SK-N-MC (cell line): ENCODE measurements around the gene HSPA2.

ENCODE experiments used
- DNase-seq: peaks from one replicate; pipeline ENCODE4 v3.0.0-alpha.2; 2011; ENCODE audit warnings: low read depth, low spot score
- H3K27ac ChIP-seq: fragments of 200-600 bp; sonication (generic); 2 replicates; pipeline ENCODE4 v1.5.1; 2016; ENCODE audit warnings: mixed run types
- H3K36me3 ChIP-seq: fragments of 200-600 bp; sonication (generic); 2 replicates; pipeline ENCODE4 v1.6.1; 2017; ENCODE audit warnings: antibody characterized with exemption, low read length, mixed read lengths; ENCODE audit not compliant: insufficient read depth
- H3K4me3 ChIP-seq: fragments of 200-600 bp; sonication (generic); 2 replicates; pipeline ENCODE4 v1.5.1; 2016
- H3K9ac ChIP-seq: fragments of 200-600 bp; sonication (generic); 2 replicates; pipeline ENCODE4 v1.8.0; 2017; ENCODE audit warnings: mixed run types, mixed read lengths; ENCODE audit not compliant: insufficient read length
- H3K9me3 ChIP-seq: fragments of 200-600 bp; sonication (generic); 2 replicates; pipeline ENCODE4 v1.6.1; 2017; ENCODE audit warnings: low read depth, mild to moderate bottlenecking, antibody characterized with exemption, low read length, moderate library complexity, mixed read lengths
- EZH2 ChIP-seq: fragments of 200-600 bp; sonication (generic); IDR thresholded peaks from one replicate; pipeline ENCODE4 v1.6.1; 2017; ENCODE audit warnings: antibody characterized with exemption
- FOXP2 ChIP-seq: optimal IDR thresholded peaks from 2 replicates; pipeline ENCODE3; 2011; ENCODE audit warnings: mild to moderate bottlenecking, moderate library complexity; ENCODE audit not compliant: insufficient read depth; ENCODE audit errors: extremely low read length, control extremely low read depth
- POLR2AphosphoS5 ChIP-seq: IDR thresholded peaks from 2 replicates; pipeline ENCODE4 v1.6.1; 2012; ENCODE audit warnings: mild to moderate bottlenecking, low read depth, low read length, borderline replicate concordance

HSPA2 gene

GRCh38 chr14:64522591-64523355 is 17.8 kb upstream of the HSPA2 start:
- no peak overlapping the region for H3K27ac ChIP-seq
- no peak for DNase-seq
- no peak overlapping the region for H3K9ac ChIP-seq
- no peak overlapping the region for H3K4me3 ChIP-seq
- TF ChIP-seq POLR2AphosphoS5 (no peak), FOXP2 (no peak), EZH2 (no peak)
- no peaks in the 10 kb centered on the region for H3K9me3 ChIP-seq
- peaks cover 20% of the 10 kb centered on the region for H3K36me3 ChIP-seq

- H3K36me3 ChIP-seq: peaks cover 20% of the 10 kb centered on the region
- TF ChIP-seq FOXP2: no peak
- H3K9me3 ChIP-seq: no peaks in the 10 kb centered on the region
- H3K4me3 ChIP-seq: no peak overlapping the region
- no peak overlapping the region for H3K9ac ChIP-seq
- DNase-seq: no peak
- H3K27ac ChIP-seq: no peak overlapping the region
These were observed 15.2 kb upstream of the HSPA2 start for GRCh38 chr14:64525354-64525753.

DNA sequence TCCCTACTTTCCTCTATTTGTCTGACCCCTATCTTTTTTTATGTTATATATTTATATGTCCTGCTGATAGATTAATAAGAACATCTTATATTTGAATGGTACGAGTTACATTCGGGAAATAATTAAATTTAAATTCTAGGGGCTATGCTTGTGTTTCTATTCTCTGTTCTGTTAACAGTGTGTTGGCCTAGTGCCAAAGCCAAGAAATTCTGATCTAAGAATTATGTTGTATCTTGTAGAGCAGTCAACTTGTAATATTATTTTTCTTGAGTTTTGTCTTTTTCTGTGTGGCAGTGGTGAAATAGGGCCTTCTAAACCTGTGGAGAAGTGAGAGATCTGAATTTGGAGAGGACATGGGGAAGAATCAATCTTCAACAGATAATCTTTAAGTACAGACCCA is 9.0 kb upstream of the HSPA2 start:
- no peak overlapping the region for H3K4me3 ChIP-seq
- H3K9ac ChIP-seq: no peak overlapping the region
- no peaks in the 10 kb centered on the region for H3K36me3 ChIP-seq
- TF ChIP-seq POLR2AphosphoS5: no peak
- no peak for TF ChIP-seq FOXP2
- DNase-seq: no peak
- no peak overlapping the region for H3K27ac ChIP-seq
- no peaks in the 10 kb centered on the region for H3K9me3 ChIP-seq

DNA sequence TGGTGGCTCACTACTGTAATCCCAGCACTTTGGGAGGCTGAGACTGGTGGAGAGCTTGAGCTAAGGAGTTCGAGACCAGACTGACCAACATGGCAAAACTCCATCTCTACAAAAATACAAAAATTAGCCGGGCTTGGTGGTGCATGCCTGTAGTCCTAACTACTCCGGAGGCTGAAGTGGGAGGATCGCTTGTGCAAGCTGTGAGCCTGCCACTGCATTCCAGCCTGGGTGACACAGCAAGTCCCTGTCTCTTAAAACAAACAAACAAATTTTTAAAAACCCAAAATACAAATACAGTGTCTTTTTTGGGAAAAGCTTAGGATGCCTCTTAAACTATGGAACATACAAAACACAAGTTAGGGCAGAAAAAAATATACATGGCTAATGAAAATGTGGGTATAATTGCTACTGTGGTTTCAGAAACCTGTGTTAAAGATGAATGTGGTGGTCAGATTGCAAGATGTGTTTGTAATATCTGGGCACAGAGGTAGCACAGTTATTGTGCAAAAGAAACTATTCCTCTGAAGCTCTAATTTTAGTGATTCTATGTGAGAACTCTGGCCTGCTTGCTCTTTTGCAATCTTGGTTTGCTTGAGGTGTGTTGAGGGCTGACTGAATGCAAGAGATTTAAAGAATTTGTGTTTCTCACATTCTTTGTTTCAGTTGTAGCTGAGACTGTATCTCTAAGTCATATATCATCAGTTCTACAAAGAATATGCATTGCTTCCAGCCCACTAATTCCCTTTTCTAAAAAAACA is 3.9 kb upstream of the HSPA2 start:
- no peak overlapping the region for H3K27ac ChIP-seq
- H3K9me3 ChIP-seq: no peaks in the 10 kb centered on the region
- TF ChIP-seq POLR2AphosphoS5: no peak
- TF ChIP-seq EZH2: no peak
- no peak for TF ChIP-seq FOXP2
- no peaks in the 10 kb centered on the region for H3K36me3 ChIP-seq
- DNase-seq: no peak
- H3K9ac ChIP-seq: no peak overlapping the region
- no peak overlapping the region for H3K4me3 ChIP-seq

DNA sequence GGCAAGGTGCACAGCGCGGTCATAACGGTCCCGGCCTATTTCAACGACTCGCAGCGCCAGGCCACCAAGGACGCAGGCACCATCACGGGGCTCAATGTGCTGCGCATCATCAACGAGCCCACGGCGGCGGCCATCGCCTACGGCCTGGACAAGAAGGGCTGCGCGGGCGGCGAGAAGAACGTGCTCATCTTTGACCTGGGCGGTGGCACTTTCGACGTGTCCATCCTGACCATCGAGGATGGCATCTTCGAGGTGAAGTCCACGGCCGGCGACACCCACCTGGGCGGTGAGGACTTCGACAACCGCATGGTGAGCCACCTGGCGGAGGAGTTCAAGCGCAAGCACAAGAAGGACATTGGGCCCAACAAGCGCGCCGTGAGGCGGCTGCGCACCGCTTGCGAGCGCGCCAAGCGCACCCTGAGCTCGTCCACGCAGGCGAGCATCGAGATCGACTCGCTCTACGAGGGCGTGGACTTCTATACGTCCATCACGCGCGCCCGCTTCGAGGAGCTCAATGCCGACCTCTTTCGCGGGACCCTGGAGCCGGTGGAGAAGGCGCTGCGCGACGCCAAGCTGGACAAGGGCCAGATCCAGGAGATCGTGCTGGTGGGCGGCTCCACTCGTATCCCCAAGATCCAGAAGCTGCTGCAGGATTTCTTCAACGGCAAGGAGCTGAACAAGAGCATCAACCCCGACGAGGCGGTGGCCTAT is 875 bp downstream of the HSPA2 start:
- no peak for DNase-seq
- no peaks in the 10 kb centered on the region for H3K36me3 ChIP-seq
- H3K4me3 ChIP-seq: no peak overlapping the region
- H3K9ac ChIP-seq: no peak overlapping the region
- no peak overlapping the region for H3K27ac ChIP-seq
- TF ChIP-seq FOXP2: no peak
- TF ChIP-seq EZH2: no peak
- no peak for TF ChIP-seq POLR2AphosphoS5
- no peaks in the 10 kb centered on the region for H3K9me3 ChIP-seq

- Histone ChIP-seq H3K36me3 (no peaks in the 10 kb centered on the region), H3K9me3 (no peaks in the 10 kb centered on the region), H3K4me3 (no peak overlapping the region), H3K9ac (no peak overlapping the region), H3K27ac (no peak overlapping the region)
- no peak for DNase-seq
- TF ChIP-seq EZH2 (no peak), POLR2AphosphoS5 (no peak), FOXP2 (no peak)
These were observed 1.7 kb downstream of the HSPA2 start for GRCh38 chr14:64541972-64542835.

- TF ChIP-seq FOXP2 (no peak), POLR2AphosphoS5 (no peak), EZH2 (no peak)
- Histone ChIP-seq H3K9me3 (no peaks in the 10 kb centered on the region), H3K9ac (no peak overlapping the region), H3K4me3 (no peak overlapping the region), H3K36me3 (no peaks in the 10 kb centered on the region), H3K27ac (no peak overlapping the region)
- no peak for DNase-seq
These were observed 2.3 kb downstream of the HSPA2 start for GRCh38 chr14:64542836-64543201.
